ENCODE data around the gene FLNC. TPM values are rescaled to one million over a fixed set of nuclear protein-coding genes. Genes with fewer than 3 reads are reported as not detected.

The FLNC gene
- total RNA-seq, 1 donor from 2014 or later = 184 TPM

GRCh38 chr7:128876127-128876526, 45.9 kb downstream of the FLNC start:
- Mint-ChIP-seq H3K4me1 (peaks cover 6% of the 10 kb centered on the region), H3K9me3 (no peaks in the 10 kb centered on the region), H3K36me3 (no peaks in the 10 kb centered on the region), H3K27me3 (ENCODE audit: low read depth) (peaks cover 6% of the 10 kb centered on the region), H3K27ac (no peak overlapping the region), H3K4me3 (no peak overlapping the region)
- DNase-seq (ENCODE audit: low spot score in 2 of 2, unreplicated experiment in 2 of 2) = no peak
- TF ChIP-seq CTCF (IDR thresholded peaks at IDR 0.05; ENCODE audit: unreplicated experiment) = no peak

- no peak overlapping the region for H3K4me3 Mint-ChIP-seq
- H3K4me1 Mint-ChIP-seq = peaks cover 6% of the 10 kb centered on the region
- H3K36me3 Mint-ChIP-seq = no peaks in the 10 kb centered on the region
- no peak for TF ChIP-seq CTCF (IDR thresholded peaks at IDR 0.05; ENCODE audit: unreplicated experiment)
- H3K9me3 Mint-ChIP-seq = no peaks in the 10 kb centered on the region
- peaks cover 4% of the 10 kb centered on the region for H3K27me3 Mint-ChIP-seq (ENCODE audit: low read depth)
- no peak for DNase-seq (ENCODE audit: low spot score in 2 of 2, unreplicated experiment in 2 of 2)
- no peak overlapping the region for H3K27ac Mint-ChIP-seq
These were observed 46.4 kb downstream of the FLNC start for GRCh38 chr7:128876586-128876977.

GRCh38 chr7:128876978-128877755, 47.0 kb downstream of the FLNC start:
- TF ChIP-seq CTCF (IDR thresholded peaks at IDR 0.05; ENCODE audit: unreplicated experiment) = no peak
- H3K9me3 Mint-ChIP-seq = no peaks in the 10 kb centered on the region
- no peak for DNase-seq (ENCODE audit: low spot score in 2 of 2, unreplicated experiment in 2 of 2)
- peaks cover 1% of the 10 kb centered on the region for H3K4me1 Mint-ChIP-seq
- H3K27me3 Mint-ChIP-seq (ENCODE audit: low read depth) = peaks cover under 1% of the 10 kb centered on the region
- H3K27ac Mint-ChIP-seq = no peak overlapping the region
- no peaks in the 10 kb centered on the region for H3K36me3 Mint-ChIP-seq
- no peak overlapping the region for H3K4me3 Mint-ChIP-seq

- no peaks in the 10 kb centered on the region for H3K36me3 Mint-ChIP-seq
- no peaks in the 10 kb centered on the region for H3K9me3 Mint-ChIP-seq
- H3K27me3 Mint-ChIP-seq (ENCODE audit: low read depth) = no peaks in the 10 kb centered on the region
- H3K27ac Mint-ChIP-seq = no peak overlapping the region
- no peaks in the 10 kb centered on the region for H3K4me1 Mint-ChIP-seq
- no peak overlapping the region for H3K4me3 Mint-ChIP-seq
- DNase-seq (ENCODE audit: low spot score in 2 of 2, unreplicated experiment in 2 of 2) = no peak
- no peak for TF ChIP-seq CTCF (IDR thresholded peaks at IDR 0.05; ENCODE audit: unreplicated experiment)
These were observed 47.5 kb downstream of the FLNC start for GRCh38 chr7:128877756-128878120.

- H3K27ac Mint-ChIP-seq = no peak overlapping the region
- peaks cover under 1% of the 10 kb centered on the region for H3K4me1 Mint-ChIP-seq
- no peak for DNase-seq (ENCODE audit: low spot score in 2 of 2, unreplicated experiment in 2 of 2)
- no peak overlapping the region for H3K4me3 Mint-ChIP-seq
- TF ChIP-seq CTCF (IDR thresholded peaks at IDR 0.05; ENCODE audit: unreplicated experiment) = no peak
- no peaks in the 10 kb centered on the region for H3K27me3 Mint-ChIP-seq (ENCODE audit: low read depth)
- no peaks in the 10 kb centered on the region for H3K9me3 Mint-ChIP-seq
- H3K36me3 Mint-ChIP-seq = no peaks in the 10 kb centered on the region
These were observed 48.3 kb downstream of the FLNC start for GRCh38 chr7:128878226-128879105.
